Bronchial smooth muscle cell (primary cell): ENCODE data around the gene LIX1. TPM values are rescaled to one million over a fixed set of nuclear protein-coding genes. Genes with fewer than 3 reads are reported as not detected.

Source experiments
- total RNA-seq: library from RNA; depleted of rRNA; stranded (reverse); fragments of >200 nt; gene quantifications from 2 replicates; pipeline ENCODE4 v1.2.1, GENCODE V29; 2014

Gene LIX1
- total RNA-seq = not detected in 2 replicates

DNA sequence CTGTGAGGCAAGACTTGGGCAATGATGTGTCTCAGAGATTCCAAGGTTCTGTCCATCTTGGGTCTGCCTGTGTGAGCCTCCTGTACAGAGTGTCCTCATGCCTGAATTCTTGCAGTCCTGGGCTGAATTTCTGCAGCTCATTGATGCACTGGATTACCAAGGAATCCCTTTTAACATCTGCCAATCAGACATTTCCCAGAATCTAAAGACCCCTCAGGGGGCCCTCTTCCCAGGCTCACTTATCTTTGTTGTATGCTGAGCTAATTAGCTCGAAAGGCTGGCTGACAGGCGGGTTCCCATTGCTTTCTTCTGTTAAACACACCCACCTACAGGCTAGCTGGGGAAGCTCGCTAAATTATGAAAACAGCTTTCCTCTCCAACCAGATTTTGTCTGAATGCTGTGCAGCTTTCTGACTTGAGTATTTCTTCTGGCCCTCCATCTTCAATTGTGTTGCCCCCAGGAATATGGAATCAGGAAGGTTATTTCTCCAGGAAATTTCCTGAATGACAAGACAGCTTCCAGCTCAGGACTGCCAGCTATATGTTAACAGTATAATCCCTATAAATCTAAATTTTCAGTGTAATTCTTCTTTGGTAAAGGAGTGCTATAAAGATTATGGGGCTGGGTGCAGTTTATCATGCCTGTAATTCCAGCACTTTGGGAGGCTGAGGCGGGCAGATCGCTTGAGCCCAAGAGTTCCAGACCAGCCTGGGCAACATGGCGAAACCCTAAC is at the start of gene LIX1:
TSS of gene LIX1 (minus strand) at position 91 of the 734 bp plus-strand sequence. CDS start at position 56, 35 bp downstream.

DNA sequence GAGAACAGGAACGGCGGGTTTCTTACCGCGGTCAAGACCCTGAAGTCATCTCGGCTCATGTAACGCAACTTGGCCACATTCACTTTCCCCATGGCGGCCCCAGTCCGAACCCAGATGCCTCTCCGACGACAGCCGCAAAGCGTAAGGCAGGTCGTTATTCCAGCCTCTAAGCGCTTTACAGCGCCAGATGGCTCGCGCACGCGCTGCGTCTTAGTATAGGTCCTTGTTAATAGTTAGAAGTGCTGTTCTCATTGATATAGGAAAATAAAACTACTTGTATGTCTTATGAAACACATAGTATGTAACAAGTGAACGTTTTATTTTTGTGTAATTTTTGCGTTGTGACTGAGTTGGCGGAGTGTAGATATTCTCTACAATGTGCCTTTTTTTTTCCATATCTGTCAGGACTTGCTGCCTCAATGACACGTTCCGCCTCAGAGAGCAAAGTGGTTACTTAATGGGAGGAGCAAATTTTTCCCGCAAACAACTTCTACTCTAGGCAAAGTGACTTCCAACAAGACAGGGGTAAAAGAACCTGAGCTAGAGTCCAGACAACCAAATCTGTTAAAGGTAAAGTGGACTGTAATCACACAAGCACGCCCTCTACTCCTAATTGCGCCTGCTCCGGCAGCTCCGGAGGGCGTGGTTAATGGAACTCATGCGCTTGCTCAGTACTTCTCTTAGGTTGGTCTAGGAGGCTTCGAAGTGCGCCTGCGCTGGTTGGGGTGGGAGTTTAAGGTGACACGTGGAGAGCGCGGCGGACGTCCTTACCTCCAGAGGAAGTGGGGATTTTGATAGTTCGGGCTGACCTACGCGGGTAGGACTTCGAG is 40.9 kb upstream of the LIX1 start, which contains the start of gene RIOK2:
TSS of gene RIOK2 (minus strand) at position 148 of the 830 bp plus-strand sequence. CDS start at position 92, 56 bp downstream.

Other genes starting within 250 kb of the LIX1 start
- gene LNPEP, start 206.5 kb downstream of the LIX1 start, total RNA-seq = 12.7 and 18.1 TPM in 2 replicates
- gene RIOK2, start 40.6 kb upstream of the LIX1 start, total RNA-seq = 12.8 and 29.5 TPM in 2 replicates